HG03342 (cell line): ENCODE data around the gene NALCN.

Source experiments
- ATAC-seq: cut with Tn5 transposase; IDR thresholded peaks from one replicate; pipeline ENCODE4 v1.9.1; 2021; ENCODE audit warnings: mild to moderate bottlenecking, moderate library complexity; ENCODE audit not compliant: unreplicated experiment

Gene NALCN

GRCh38 chr13:101049166-101049850, 367.0 kb downstream of the NALCN start:
- no peak for ATAC-seq

DNA sequence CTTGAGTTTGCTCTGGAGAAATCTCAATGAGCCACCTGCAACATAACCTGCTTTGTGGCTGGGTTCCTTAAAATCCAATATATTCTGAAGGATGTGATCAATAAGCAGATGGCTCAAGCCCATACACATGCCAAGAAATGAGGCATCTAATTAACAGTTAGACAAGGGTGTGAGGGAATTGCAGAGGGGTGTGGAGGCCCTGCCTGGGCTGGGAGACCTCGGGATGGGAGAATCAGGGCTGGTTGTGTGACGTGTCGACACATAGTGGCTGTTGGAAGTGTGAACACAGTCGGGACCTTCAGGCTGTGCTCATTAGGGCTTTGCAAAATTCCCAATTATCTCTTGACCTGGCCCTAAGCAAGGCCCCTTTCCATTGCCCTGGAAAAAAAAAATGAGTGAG, 379.8 kb downstream of the NALCN start:
- ATAC-seq = no peak

DNA sequence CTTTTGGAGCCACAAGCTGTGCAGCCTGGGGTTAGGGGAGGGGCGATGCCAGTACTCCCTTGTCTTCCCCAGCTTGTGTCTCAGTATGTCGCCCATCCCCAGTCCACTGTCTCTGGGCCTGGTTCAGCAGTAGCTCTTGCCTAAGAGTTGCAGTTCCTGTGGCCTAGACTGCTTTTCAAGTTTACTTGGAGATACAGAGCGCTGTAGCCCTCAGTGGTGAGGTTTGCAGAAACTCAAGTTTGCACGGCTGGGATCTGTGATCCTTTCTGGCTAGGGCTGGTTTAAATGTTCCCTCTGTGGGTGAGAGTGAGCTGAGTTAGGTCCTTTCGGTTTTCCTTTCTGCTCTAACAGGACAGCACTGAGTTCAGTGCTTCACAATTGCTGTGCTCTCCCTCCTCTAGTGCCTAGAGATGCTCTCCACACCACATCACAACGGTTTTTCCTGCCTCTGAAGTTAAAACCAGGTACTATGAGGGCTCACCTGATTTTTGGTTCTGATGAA, 381.1 kb downstream of the NALCN start:
- no peak for ATAC-seq

- ATAC-seq = no peak
Measured at GRCh38 chr13:101026736-101027398, 389.4 kb downstream of the NALCN start.

DNA sequence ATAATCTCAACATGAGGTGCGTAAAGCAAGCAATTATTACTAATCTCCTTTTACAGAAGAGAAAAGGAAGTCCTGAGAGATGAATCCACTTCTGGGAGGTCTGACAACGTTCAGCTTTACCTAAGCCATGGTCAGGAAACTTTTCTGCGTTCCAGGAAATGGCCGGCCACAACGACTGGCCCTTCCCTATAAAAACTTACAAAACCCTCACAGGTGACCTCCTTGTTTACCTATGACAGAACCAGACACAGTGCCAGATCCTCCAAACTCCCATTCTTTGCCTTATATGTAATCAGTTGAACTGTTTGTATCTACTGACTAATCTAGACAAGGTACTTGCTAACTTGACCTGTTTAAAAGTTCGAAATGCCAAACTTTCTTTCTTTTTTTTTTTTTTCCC, 390.0 kb downstream of the NALCN start:
- ATAC-seq = no peak

DNA sequence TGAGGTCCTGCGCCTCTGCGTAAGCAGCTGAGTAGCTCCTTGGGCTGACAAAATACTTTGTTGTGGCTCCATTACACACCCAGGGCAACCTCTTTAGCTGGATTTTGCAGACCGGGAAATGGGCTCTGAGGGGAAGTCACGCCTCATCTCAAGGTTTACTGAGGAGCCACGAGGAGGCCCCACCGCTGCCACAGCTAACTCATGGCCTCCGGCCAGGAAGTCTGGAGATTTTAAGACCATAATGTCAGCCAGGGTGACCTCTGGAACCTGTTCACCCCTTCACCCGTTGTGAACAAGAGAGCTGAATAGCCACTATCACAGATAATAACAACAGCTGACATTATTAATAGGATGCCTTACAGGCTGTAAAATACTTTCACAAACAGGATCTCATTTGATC, 390.4 kb downstream of the NALCN start:
- ATAC-seq = no peak

DNA sequence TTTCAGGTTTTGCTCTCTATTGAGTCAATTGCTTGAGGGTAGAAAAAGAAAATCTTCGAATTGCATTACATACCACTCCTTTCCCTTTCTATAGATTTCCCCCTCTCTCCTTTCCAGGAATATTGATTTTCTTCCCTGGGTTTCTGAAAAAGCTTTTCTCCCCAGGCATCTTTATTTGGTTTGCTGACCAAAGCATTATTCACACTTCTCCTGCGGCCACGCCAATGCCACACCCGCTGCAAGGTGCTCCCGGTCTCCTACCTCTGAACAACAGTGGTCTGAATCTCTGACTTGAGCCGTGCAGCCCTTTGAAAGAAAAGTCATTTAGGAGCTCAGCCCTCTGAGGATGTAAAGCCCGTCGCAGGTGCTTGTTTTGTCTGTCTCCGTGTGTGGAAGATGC, 390.8 kb downstream of the NALCN start:
- no peak for ATAC-seq

DNA sequence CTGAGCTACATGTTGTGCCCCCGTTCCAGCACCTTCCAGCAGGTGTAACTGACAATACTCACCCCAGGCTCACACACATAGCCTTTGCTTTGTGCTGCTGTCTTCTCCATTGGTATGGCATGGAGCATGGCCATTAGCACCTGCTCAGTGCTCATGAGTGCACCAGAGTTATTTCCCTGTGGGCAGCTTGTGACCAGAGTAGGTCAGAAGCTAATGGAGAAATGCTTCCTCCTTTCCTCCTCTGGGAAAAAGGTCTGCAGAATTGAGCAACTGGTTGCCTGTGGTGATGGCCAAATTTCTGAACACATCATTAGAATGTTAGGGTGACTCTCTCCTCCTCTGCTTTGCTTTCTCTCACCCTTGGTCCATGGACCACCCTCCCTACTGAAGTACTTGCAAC, 397.2 kb downstream of the NALCN start:
- ATAC-seq = no peak

DNA sequence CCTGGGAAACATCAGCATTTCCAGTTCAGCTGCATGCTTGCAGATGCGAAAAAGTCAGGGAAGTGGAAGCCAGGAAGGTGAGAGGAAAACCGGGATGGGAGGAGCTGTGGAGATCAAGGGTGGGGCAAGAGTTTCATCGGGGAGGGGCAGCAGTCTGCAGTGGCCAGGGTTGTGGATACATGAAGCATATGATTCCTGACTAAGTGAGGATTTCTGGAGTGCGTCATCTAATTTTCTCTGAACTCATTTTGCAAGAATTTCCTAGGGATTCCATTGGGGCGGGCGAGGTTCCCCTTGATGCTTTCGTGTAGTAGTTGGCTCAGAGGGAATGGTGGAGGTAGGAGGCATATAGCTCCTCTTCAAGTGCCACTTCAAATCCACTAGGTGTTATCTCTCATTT, 397.6 kb downstream of the NALCN start:
- ATAC-seq = no peak

- no peak for ATAC-seq
Measured at GRCh38 chr13:101017123-101017872, 399.0 kb downstream of the NALCN start.

- no peak for ATAC-seq
Measured at GRCh38 chr13:101016475-101016874, 399.8 kb downstream of the NALCN start.

GRCh38 chr13:101013245-101013644, 403.1 kb downstream of the NALCN start:
- no peak for ATAC-seq

DNA sequence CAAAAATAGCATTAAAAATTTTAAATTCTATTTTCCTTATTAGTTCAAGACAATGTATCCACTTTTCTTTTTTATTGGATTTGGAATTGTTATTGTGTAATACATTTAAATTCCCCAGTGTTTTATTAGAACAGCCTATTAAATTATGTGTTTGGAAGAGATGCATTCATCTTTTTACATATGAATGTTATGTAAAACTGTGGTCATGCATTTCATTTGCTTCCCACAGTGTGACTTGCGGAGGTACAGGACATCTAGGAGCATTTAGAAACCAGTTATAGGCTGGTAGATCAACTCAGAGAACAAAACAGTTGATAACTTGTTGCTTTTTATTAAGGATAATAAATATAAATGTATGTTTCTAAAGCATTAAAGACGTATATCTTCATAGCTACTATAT, 406.2 kb downstream of the NALCN start:
- ATAC-seq = no peak

DNA sequence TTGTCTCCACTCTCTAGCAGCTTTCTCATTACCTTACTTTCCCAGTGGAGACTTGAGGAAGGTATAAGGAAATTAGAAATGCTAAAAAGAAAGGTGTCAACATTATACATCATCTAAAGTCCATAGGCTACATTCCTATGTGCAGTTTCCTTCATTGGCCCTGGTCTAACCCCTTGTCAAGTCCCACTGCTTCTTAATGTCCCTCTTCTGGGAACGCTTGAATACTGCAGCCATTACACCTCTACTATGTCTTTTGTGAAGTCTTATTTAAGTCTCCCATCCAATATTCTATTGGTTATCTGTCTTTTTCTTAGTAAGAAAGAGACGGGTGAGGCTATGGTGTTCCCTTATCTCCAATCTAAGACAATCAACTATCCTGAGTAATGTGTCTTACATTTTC, 409.1 kb downstream of the NALCN start:
- no peak for ATAC-seq
